B cell (primary cell): ENCODE measurements around the gene OGDH. TPM values are rescaled to one million over a fixed set of nuclear protein-coding genes. Genes with fewer than 3 reads are reported as not detected.

Experiments used
- ATAC-seq: fragments of 200-7000 bp; cut with Tn5 transposase; one replicate; pipeline ENCODE4 v1.10.0; 2021; ENCODE audit warnings: low read depth, mild to moderate bottlenecking, moderate number of reproducible peaks, moderate library complexity
- CTCF ChIA-PET: fragments of 350-600 bp; sonication (Branson Sonifier 250); formaldehyde crosslinking; loops from one replicate; lab custom pipeline; 2021; ENCODE audit warnings: antibody characterized with exemption, inconsistent platforms; lab: Charles Lee
- POLR2A ChIA-PET: fragments of 350-600 bp; sonication (Branson Sonifier 250); formaldehyde crosslinking; loops from one replicate; lab custom pipeline; 2021; ENCODE audit warnings: antibody characterized with exemption; lab: Charles Lee
- DNase-seq: peaks from one replicate; pipeline ENCODE4 v3.0.0; 2013
- H2AFZ ChIP-seq: 2 replicates; pipeline ENCODE4 v1.6.1; 2012; ENCODE audit warnings: mild to moderate bottlenecking, low read depth, low read length; ENCODE audit not compliant: insufficient read depth, poor library complexity, severe bottlenecking
- H3K27ac ChIP-seq, 2 donors: 1 replicate in 1 of 2; 2 replicates in 1 of 2; pipeline ENCODE4 v1.5.1; 2012 to 2013; ENCODE audit warnings: low read length in 2 of 2, mild to moderate bottlenecking in 2 of 2, moderate library complexity in 1 of 2
- H3K27me3 ChIP-seq, 4 experiments: fragments of 200-600 bp in 1 of 4; sonication (generic) in 1 of 4; replicated peaks in 1 of 4; 1 replicate in 2 of 4; 2 replicates in 2 of 4; pipeline versions ENCODE4 v1.6.1 to v1.7.0; 2013 to 2016; ENCODE audit warnings: low read length in 3 of 4, mild to moderate bottlenecking in 2 of 4, mixed read lengths in 1 of 4, moderate library complexity in 1 of 4; ENCODE audit not compliant: insufficient read depth in 4 of 4, control insufficient read depth in 3 of 4; ENCODE audit errors: control extremely low read depth in 1 of 4
- H3K36me3 ChIP-seq, 2 experiments: replicated peaks in 1 of 2; 1 replicate in 1 of 2; 2 replicates in 1 of 2; pipeline versions ENCODE4 v1.6.1 to v1.7.1; 2013; ENCODE audit warnings: low read length in 1 of 2; ENCODE audit not compliant: insufficient read depth in 2 of 2, control insufficient read depth in 1 of 2; ENCODE audit errors: control extremely low read depth in 1 of 2, extremely low read depth in 1 of 2
- H3K4me1 ChIP-seq, 2 donors: fragments of 200-600 bp in 1 of 2; sonication (generic) in 1 of 2; 1 replicate in 1 of 2; 2 replicates in 1 of 2; pipeline versions ENCODE4 v1.5.1 to v1.6.1; 2013 to 2017; ENCODE audit warnings: low read length in 2 of 2; ENCODE audit not compliant: control insufficient read depth in 2 of 2, insufficient read depth in 2 of 2
- H3K4me2 ChIP-seq: replicated peaks from 2 replicates; pipeline ENCODE3; 2012; ENCODE audit warnings: mild to moderate bottlenecking, low read depth, low read length; ENCODE audit not compliant: poor library complexity, severe bottlenecking
- H3K4me3 ChIP-seq, 5 experiments: fragments of 200-600 bp in 1 of 5; sonication (generic) in 1 of 5; 1 replicate in 3 of 5; 2 replicates in 2 of 5; pipeline versions ENCODE4 v1.5.1 to v1.7.0; 2011 to 2016; ENCODE audit warnings: low read length in 4 of 5, mild to moderate bottlenecking in 4 of 5, low read depth in 2 of 5, control low read depth in 1 of 5, moderate library complexity in 1 of 5; ENCODE audit not compliant: insufficient read depth in 1 of 5; ENCODE audit errors: control extremely low read depth in 1 of 5, extremely low read depth in 1 of 5
- H3K79me2 ChIP-seq: fragments of 200-600 bp; sonication (generic); one replicate; pipeline ENCODE4 v1.6.0; 2016; ENCODE audit warnings: low read length; ENCODE audit not compliant: control insufficient read depth, insufficient read depth
- H3K9ac ChIP-seq: fragments of 200-600 bp; sonication (generic); 2 replicates; pipeline ENCODE4 v1.6.1; 2017; ENCODE audit warnings: mild to moderate bottlenecking, low read length, moderate library complexity
- H3K9me3 ChIP-seq, 3 donors: one replicate each; pipeline versions ENCODE4 v1.6.1 to v1.7.1; 2013; ENCODE audit warnings: low read length in 2 of 3; ENCODE audit not compliant: control insufficient read depth in 2 of 3, insufficient read depth in 1 of 3; ENCODE audit errors: control extremely low read depth in 1 of 3
- H4K20me1 ChIP-seq: 2 replicates; pipeline ENCODE4 v1.6.0; 2012; ENCODE audit warnings: mild to moderate bottlenecking, low read length; ENCODE audit not compliant: insufficient read depth, control insufficient read depth, poor library complexity, severe bottlenecking
- H3K27ac Mint-ChIP-seq: one replicate; pipeline ENCODE4 v1.8.0; 2021; ENCODE audit warnings: mixed read lengths
- H3K27me3 Mint-ChIP-seq: one replicate; pipeline ENCODE4 v1.8.0; 2021; ENCODE audit warnings: mixed read lengths
- H3K4me1 Mint-ChIP-seq: one replicate; pipeline ENCODE4 v1.8.0; 2021; ENCODE audit warnings: mixed read lengths
- H3K4me3 Mint-ChIP-seq: one replicate; pipeline ENCODE4 v1.8.0; 2021; ENCODE audit warnings: mixed read lengths
- H3K9me3 Mint-ChIP-seq: one replicate; pipeline ENCODE4 v1.8.0; 2022; ENCODE audit warnings: mixed read lengths; ENCODE audit not compliant: insufficient read depth
- EZH2 ChIP-seq: IDR thresholded peaks from 2 replicates; pipeline ENCODE4 v1.6.1; 2012; ENCODE audit warnings: borderline replicate concordance, low read depth, mild to moderate bottlenecking, moderate library complexity, low read length; ENCODE audit not compliant: insufficient read depth, poor library complexity, severe bottlenecking
- WGBS: methylation state at CpG from one replicate; pipeline ENCODE4 v1.1.5; 2013; ENCODE audit warnings: missing lambda C conversion rate; ENCODE audit not compliant: insufficient coverage; 5-methylcytosine and 5-hydroxymethylcytosine counted together
- intact Hi-C: fragments of 100-400 bp; cut with micrococcal nuclease; formaldehyde crosslinking; loops from one replicate; pipeline ENCODE4 v1.10.0; 2022
- polyA plus RNA-seq: library from polyadenylated mRNA; depleted of rRNA; stranded (reverse); fragments of >200 nt; gene quantifications from 2 replicates; pipeline ENCODE4 v1.2.3, GENCODE V29; 2012
- total RNA-seq, 2 donors: library from RNA; stranded (reverse); fragments of 120-200 nt in 1 of 2; gene quantifications; 1 replicate in 1 of 2; 2 replicates in 1 of 2; pipeline versions ENCODE4 v1.2.3 to v1.2.4, GENCODE V29; 2013 to 2022
- TF ChIP-seq, protein P1 (sequence below): fragments of 200-600 bp; IDR thresholded peaks from one replicate; pipeline ENCODE4 v1.8.0; 2022; ENCODE audit warnings: antibody characterized with exemption, mild to moderate bottlenecking

Gene OGDH
- total and polyA plus RNA-seq, 2 donors (not counting 1 experiment from before 2014, with no cell fraction given): 42.6 to 80.2 TPM

- Histone ChIP-seq H3K4me2 (no peak overlapping the region), H3K4me1 (no peaks in the 10 kb centered on the region), H4K20me1 (peaks cover 4% of the 10 kb centered on the region), H3K79me2 (peaks cover 13% of the 10 kb centered on the region), H2AFZ (no peak overlapping the region), H3K36me3 (peaks cover 0 to 27% of the 10 kb centered on the region in 2 experiments), H3K4me3 (no peak overlapping the region), H3K27me3 (no peaks in the 10 kb centered on the region), H3K9me3 (peaks cover 0 to 3% (median 0%) of the 10 kb centered on the region in 3 donors), H3K27ac (no peak overlapping the region), H3K9ac (no peak overlapping the region)
- CTCF ChIA-PET: no interaction called here
- POLR2A ChIA-PET: no interaction called here
- WGBS: 100% methylated on average over 2 of the region's 6 CpGs
- H3K4me1 Mint-ChIP-seq: peaks cover 8% of the 10 kb centered on the region
- H3K27me3 Mint-ChIP-seq: no peaks in the 10 kb centered on the region
- intact Hi-C loops: no loop called here
- H3K9me3 Mint-ChIP-seq: no peaks in the 10 kb centered on the region
- ATAC-seq: no peak
- no peak for TF ChIP-seq EZH2
- TF ChIP-seq, protein P1, sequence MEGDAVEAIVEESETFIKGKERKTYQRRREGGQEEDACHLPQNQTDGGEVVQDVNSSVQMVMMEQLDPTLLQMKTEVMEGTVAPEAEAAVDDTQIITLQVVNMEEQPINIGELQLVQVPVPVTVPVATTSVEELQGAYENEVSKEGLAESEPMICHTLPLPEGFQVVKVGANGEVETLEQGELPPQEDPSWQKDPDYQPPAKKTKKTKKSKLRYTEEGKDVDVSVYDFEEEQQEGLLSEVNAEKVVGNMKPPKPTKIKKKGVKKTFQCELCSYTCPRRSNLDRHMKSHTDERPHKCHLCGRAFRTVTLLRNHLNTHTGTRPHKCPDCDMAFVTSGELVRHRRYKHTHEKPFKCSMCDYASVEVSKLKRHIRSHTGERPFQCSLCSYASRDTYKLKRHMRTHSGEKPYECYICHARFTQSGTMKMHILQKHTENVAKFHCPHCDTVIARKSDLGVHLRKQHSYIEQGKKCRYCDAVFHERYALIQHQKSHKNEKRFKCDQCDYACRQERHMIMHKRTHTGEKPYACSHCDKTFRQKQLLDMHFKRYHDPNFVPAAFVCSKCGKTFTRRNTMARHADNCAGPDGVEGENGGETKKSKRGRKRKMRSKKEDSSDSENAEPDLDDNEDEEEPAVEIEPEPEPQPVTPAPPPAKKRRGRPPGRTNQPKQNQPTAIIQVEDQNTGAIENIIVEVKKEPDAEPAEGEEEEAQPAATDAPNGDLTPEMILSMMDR: no peak
- no peak overlapping the region for H3K27ac Mint-ChIP-seq
- no peak for DNase-seq
- H3K4me3 Mint-ChIP-seq: no peak overlapping the region
Observed at GRCh38 chr7:44666566-44666965, 60.1 kb downstream of the OGDH start.

DNA sequence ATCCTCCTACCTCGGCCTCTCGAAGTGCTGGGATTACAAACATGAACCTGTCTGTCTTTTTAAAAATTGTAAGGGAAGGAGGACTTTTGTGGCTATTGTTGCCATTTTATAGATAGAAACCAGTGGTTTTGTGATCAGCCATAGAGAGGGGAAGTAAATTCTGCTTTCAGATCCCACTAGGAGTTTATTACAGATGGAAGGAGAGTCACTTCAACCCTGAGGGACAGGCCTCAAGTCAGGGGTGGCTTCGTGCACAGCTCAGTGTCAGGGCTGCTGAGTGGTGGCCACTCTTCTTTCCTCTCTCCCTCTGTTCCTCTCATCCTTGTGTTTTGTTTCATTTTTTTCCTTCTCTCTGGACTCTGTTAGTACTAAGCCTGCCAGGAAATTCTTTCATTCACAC, 60.8 kb downstream of the OGDH start:
- DNase-seq (no peak), ATAC-seq (no peak)
- Histone ChIP-seq H3K4me3 (no peak overlapping the region), H3K27ac (no peak overlapping the region), H3K4me2 (no peak overlapping the region), H3K4me1 (no peaks in the 10 kb centered on the region), H3K79me2 (peaks cover 13% of the 10 kb centered on the region), H3K9me3 (no peaks in the 10 kb centered on the region), H2AFZ (no peak overlapping the region), H4K20me1 (peaks cover 4% of the 10 kb centered on the region), H3K27me3 (no peaks in the 10 kb centered on the region), H3K9ac (no peak overlapping the region), H3K36me3 (peaks cover 0 to 27% of the 10 kb centered on the region in 2 experiments)
- Mint-ChIP-seq H3K27me3 (no peaks in the 10 kb centered on the region), H3K9me3 (no peaks in the 10 kb centered on the region), H3K27ac (no peak overlapping the region), H3K4me3 (no peak overlapping the region), H3K4me1 (peaks cover 8% of the 10 kb centered on the region)
- TF ChIP-seq, protein P1: no peak
- no peak for TF ChIP-seq EZH2
- ChIA-PET POLR2A (no interaction called here), CTCF (no interaction called here)
- intact Hi-C loops: no loop called here
- 95% methylated on average over 3 of the region's 3 CpGs for WGBS
